HepG2 (cell line): Measurements from ENCODE around the gene MRPL14. TPM values are rescaled to one million over a fixed set of nuclear protein-coding genes. Genes with fewer than 3 reads are reported as not detected.

ENCODE experiments used
- ARID4A ChIP-seq: sonication (generic); formaldehyde crosslinking; IDR thresholded peaks from 2 replicates; pipeline ENCODE4 v1.5.0; 2020; ENCODE audit warnings: mild to moderate bottlenecking, missing genetic modification reagents, borderline replicate concordance
- EZH2 ChIP-seq: conservative IDR thresholded peaks from 2 replicates; pipeline ENCODE4 v1.6.1; 2012; ENCODE audit warnings: mild to moderate bottlenecking, low read depth, low read length, moderate library complexity
- HOXA3 ChIP-seq: sonication (generic); formaldehyde crosslinking; IDR thresholded peaks from 2 replicates; pipeline ENCODE4 v1.5.0; 2020; ENCODE audit warnings: missing genetic modification reagents
- MIER3 ChIP-seq: IDR thresholded peaks from 2 replicates; pipeline ENCODE4 v1.6.1; 2016; ENCODE audit warnings: missing compliant biosample characterization, borderline replicate concordance
- NFKBIZ ChIP-seq: IDR thresholded peaks from 2 replicates; pipeline ENCODE4 v1.6.1; 2018; ENCODE audit warnings: missing genetic modification reagents, missing compliant biosample characterization
- PRMT3 ChIP-seq: sonication (generic); formaldehyde crosslinking; IDR thresholded peaks from 2 replicates; pipeline ENCODE4 v1.8.1; 2022; ENCODE audit warnings: low read depth, mild to moderate bottlenecking, moderate library complexity, missing genetic modification reagents, borderline replicate concordance
- RNF219 ChIP-seq: sonication (generic); formaldehyde crosslinking; IDR thresholded peaks from 2 replicates; pipeline ENCODE4 v1.5.0; 2020; ENCODE audit warnings: mild to moderate bottlenecking, missing genetic modification reagents
- RXRB ChIP-seq: IDR thresholded peaks from 2 replicates; pipeline ENCODE4 v1.6.1; 2016; ENCODE audit warnings: borderline replicate concordance, missing genetic modification reagents, missing compliant biosample characterization
- TEF ChIP-seq: sonication (generic); formaldehyde crosslinking; IDR thresholded peaks from 2 replicates; pipeline ENCODE4 v1.5.0; 2020; ENCODE audit warnings: missing genetic modification reagents
- ZKSCAN8 ChIP-seq: IDR thresholded peaks from 2 replicates; pipeline ENCODE4 v1.6.1; 2016; ENCODE audit warnings: borderline replicate concordance, missing genetic modification reagents, missing compliant biosample characterization
- ZNF142 ChIP-seq: sonication (generic); formaldehyde crosslinking; IDR thresholded peaks from 2 replicates; pipeline ENCODE4 v1.4.0; 2020; ENCODE audit warnings: missing genetic modification reagents
- ZNF34 ChIP-seq: sonication (generic); formaldehyde crosslinking; IDR thresholded peaks from 2 replicates; pipeline ENCODE4 v1.4.0; 2020; ENCODE audit warnings: mild to moderate bottlenecking, missing genetic modification reagents, borderline replicate concordance
- ZNF496 ChIP-seq: sonication (generic); formaldehyde crosslinking; IDR thresholded peaks from 2 replicates; pipeline ENCODE4 v1.8.1; 2023; ENCODE audit warnings: mild to moderate bottlenecking, moderate library complexity, missing genetic modification reagents; ENCODE audit not compliant: insufficient replicate concordance
- ZNF878 ChIP-seq: sonication (generic); formaldehyde crosslinking; IDR thresholded peaks from 2 replicates; pipeline ENCODE4 v1.8.1; 2023; ENCODE audit warnings: mild to moderate bottlenecking, missing genetic modification reagents, moderate library complexity
- polyA plus RNA-seq, 8 experiments: library from polyadenylated mRNA; depleted of rRNA in 3 of 8; stranded (reverse) in 7 of 8; unstranded in 1 of 8; fragments of >200 nt; fragmentation: Illumina TruSeq in 4 of 8; extraction: Trizol in 4 of 8; gene quantifications; 2 replicates each; pipeline versions ENCODE4 v1.2.1 to v1.2.3, GENCODE V29; 2011 to 2016; ENCODE audit warnings: low read depth in 4 of 8, missing spikeins in 1 of 8, mixed read lengths in 1 of 8; ENCODE audit not compliant: insufficient read depth in 1 of 8
- total RNA-seq, 5 experiments: library from RNA; depleted of rRNA; stranded (reverse); fragments of >200 nt; fragmentation: Illumina TruSeq; extraction: Trizol; gene quantifications; 2 replicates each; pipeline ENCODE4 v1.2.3, GENCODE V29; 2016; ENCODE audit warnings: low read depth in 1 of 5

Gene MRPL14
- total and polyA plus RNA-seq, 2 of the 13 experiments (the other 11 are each of a cell fraction or from before 2014, with no cell fraction given), result 157 to 178 TPM

- no peak for TF ChIP-seq TEF (CRISPR knock-in tag)
- no peak for TF ChIP-seq ZKSCAN8 (CRISPR knock-in tag)
- no peak for TF ChIP-seq PRMT3 (CRISPR knock-in tag)
- peak; percentile 38; the same call in 1 of the 2 replicates for TF ChIP-seq ZNF142 (CRISPR knock-in tag)
- no peak for TF ChIP-seq ZNF496 (CRISPR knock-in tag)
- TF ChIP-seq NFKBIZ (CRISPR knock-in tag), result no peak
- TF ChIP-seq MIER3 (CRISPR knock-in tag), result no peak; the same call in 1 of the 2 replicates
- no peak for TF ChIP-seq EZH2
- TF ChIP-seq ZNF34 (CRISPR knock-in tag), result no peak
- TF ChIP-seq RXRB, result no peak
- TF ChIP-seq HOXA3 (CRISPR knock-in tag), result 0 out of 2 replicates have a peak, but pooled peaks have one; percentile 13
- TF ChIP-seq ARID4A, result peak; percentile 56; the same call in 1 of the 2 replicates
- no peak; the same call in 1 of the 2 replicates for TF ChIP-seq RNF219
- TF ChIP-seq ZNF878 (CRISPR knock-in tag), result 0 out of 2 replicates have a peak, but pooled peaks have one; percentile 48
Measured at GRCh38 chr6:44128020-44128917, 1.0 kb upstream of the MRPL14 start (continued).
